ENCODE data around the gene STIM2. TPM values are rescaled to one million over a fixed set of nuclear protein-coding genes. Genes with fewer than 3 reads are reported as not detected.

Gene STIM2
- total and polyA plus RNA-seq, 9 of the 15 experiments (the other 6 are each of a cell fraction or from before 2014, with no cell fraction given): 7.2 to 26.8 (median 15.4) TPM

DNA sequence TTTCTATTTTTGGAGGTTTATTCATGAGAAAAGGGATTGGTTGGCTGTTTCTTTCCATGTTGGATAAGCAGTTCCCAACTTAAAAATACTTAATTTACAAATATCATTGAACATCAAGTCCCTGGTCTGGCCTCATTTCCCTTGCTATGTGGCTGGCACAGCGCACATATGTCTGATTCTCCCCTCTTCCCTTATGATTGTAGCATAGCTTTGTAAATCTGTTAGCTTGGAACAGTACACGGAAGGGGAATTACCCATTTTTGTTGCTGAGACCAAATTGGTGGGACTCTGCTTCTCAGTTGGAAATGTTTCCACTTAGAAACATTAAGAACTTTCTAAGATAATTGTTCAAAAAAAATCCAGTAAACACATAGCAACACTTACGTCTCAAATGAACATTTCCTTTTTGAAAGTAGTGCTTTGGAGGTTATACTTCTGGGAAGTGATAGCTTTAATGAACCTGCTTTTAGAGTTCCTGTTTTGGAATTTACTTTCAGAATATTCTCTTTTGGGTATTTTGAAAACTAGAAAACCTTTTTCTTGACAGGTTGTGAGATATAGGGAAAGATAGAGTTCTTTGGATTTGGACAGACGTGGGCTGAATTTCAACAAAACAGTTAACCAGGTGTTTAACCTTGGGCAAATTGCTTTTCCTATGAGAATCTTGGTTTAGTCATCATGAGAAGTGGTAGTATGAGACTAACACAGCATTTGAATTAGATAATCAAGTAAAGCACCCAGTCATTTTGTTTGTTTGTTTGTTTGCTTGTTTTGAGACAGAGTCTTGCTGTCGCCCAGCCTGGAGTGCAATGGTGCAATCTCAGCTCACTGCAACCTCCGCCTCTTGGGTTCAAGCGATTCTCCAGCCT is 47.3 kb downstream of the STIM2 start:
- Histone ChIP-seq H3K9ac (ENCODE audit: insufficient read depth in 1 of 2, low read depth in 2 of 2, low read length in 2 of 2) (no peak overlapping the region), H3K27me3 (ENCODE audit: control insufficient read depth in 2 of 2, insufficient read depth in 2 of 2, low read length in 2 of 2) (no peaks in the 10 kb centered on the region), H3K9me1 (ENCODE audit: control insufficient read depth, insufficient read depth, low read length) (no peaks in the 10 kb centered on the region), H3K27ac (ENCODE audit: extremely low read depth, low read depth, low read length) (no peak overlapping the region), H3K4me2 (ENCODE audit: insufficient read depth, low read length) (no peak overlapping the region), H3K79me2 (ENCODE audit: control insufficient read depth, insufficient read depth, low read length) (no peaks in the 10 kb centered on the region), H3K4me1 (replicated peaks in 1 of 2; ENCODE audit: control insufficient read depth in 2 of 2, insufficient read depth in 2 of 2, low read length in 2 of 2) (no peaks in the 10 kb centered on the region; a peak in 2 of 5 replicates), H3K36me3 (ENCODE audit: control insufficient read depth, insufficient read depth, low read length) (no peaks in the 10 kb centered on the region), H3K9me3 (replicated peaks; ENCODE audit: control insufficient read depth, insufficient read depth, low read depth, low read length) (no peaks in the 10 kb centered on the region), H4K20me1 (replicated peaks; ENCODE audit: control insufficient read depth, insufficient read depth, low read length) (no peaks in the 10 kb centered on the region), H2AFZ (ENCODE audit: low read depth, low read length) (no peak overlapping the region), H3K4me3 (no peak overlapping the region)
- no TSS peak for BruUV-seq (replicated peaks)
- in situ Hi-C loops (cut with MboI): no loop called here
- ChIA-PET CTCF (ENCODE audit: low intra/inter-chr PET ratio) (no interaction called here), POLR2A (interaction anchor here (0.7 to 1.5 kb wide), 2 partner anchors 8 to 15 kb away, joined by 4 to 5 read pairs; no protein-coding TSS in a partner anchor)
- WGBS (ENCODE audit: insufficient coverage, low coverage, missing lambda C conversion rate): 72% methylated on average over 7 of the region's 7 CpGs
- no peak for DNase-seq (ENCODE audit: extremely low read depth in 1 of 4, low spot score in 3 of 4)
- TF ChIP-seq ZNF232 (CRISPR knock-in tag; IDR thresholded peaks at IDR 0.05): no peak
- no peak for ATAC-seq
- intact Hi-C loops (cut with micrococcal nuclease): no loop called here
- FAIRE-seq: no peak

DNA sequence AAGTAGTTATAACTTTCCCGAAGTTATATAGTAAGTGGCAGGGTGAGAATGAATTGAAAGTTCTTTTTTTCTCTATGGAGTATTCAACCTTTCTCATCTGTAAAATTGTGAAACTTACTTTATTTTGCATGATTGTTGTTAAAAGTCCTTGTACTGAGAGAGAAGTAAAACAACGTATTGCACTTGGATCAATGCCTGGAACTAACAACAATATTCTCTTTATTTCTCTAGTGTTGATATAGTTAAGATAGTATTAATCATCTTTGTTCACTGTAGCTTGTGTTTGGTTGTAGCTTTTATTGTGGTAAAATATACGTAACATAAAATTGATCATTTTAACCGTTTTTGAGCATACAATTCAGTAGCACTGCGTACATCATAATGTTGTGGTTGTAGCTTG is 48.7 kb downstream of the STIM2 start:
- DNase-seq (ENCODE audit: extremely low read depth in 1 of 4, low spot score in 3 of 4): no peak
- no peak overlapping the region for H3K9ac ChIP-seq (ENCODE audit: insufficient read depth in 1 of 2, low read depth in 2 of 2, low read length in 2 of 2)
- no peak overlapping the region for H3K4me3 ChIP-seq
- ATAC-seq: no peak
- no peaks in the 10 kb centered on the region; a peak in 2 of 5 replicates for H3K4me1 ChIP-seq (replicated peaks in 1 of 2; ENCODE audit: control insufficient read depth in 2 of 2, insufficient read depth in 2 of 2, low read length in 2 of 2)
- ChIA-PET POLR2A (interaction anchor here (1.5 kb wide), 1 partner anchor 9 kb away, joined by 5 read pairs; no protein-coding TSS in a partner anchor), CTCF (ENCODE audit: low intra/inter-chr PET ratio) (no interaction called here)
- WGBS (ENCODE audit: insufficient coverage, low coverage, missing lambda C conversion rate): 66% methylated on average over 5 of the region's 5 CpGs
- no peak for FAIRE-seq
- H3K27me3 ChIP-seq (ENCODE audit: control insufficient read depth in 2 of 2, insufficient read depth in 2 of 2, low read length in 2 of 2): no peaks in the 10 kb centered on the region
- no peaks in the 10 kb centered on the region for H4K20me1 ChIP-seq (replicated peaks; ENCODE audit: control insufficient read depth, insufficient read depth, low read length)
- no TSS peak for BruUV-seq (replicated peaks)
- in situ Hi-C loops (cut with MboI): no loop called here
- H3K9me3 ChIP-seq (replicated peaks; ENCODE audit: control insufficient read depth, insufficient read depth, low read depth, low read length): no peaks in the 10 kb centered on the region
- TF ChIP-seq, protein P1, sequence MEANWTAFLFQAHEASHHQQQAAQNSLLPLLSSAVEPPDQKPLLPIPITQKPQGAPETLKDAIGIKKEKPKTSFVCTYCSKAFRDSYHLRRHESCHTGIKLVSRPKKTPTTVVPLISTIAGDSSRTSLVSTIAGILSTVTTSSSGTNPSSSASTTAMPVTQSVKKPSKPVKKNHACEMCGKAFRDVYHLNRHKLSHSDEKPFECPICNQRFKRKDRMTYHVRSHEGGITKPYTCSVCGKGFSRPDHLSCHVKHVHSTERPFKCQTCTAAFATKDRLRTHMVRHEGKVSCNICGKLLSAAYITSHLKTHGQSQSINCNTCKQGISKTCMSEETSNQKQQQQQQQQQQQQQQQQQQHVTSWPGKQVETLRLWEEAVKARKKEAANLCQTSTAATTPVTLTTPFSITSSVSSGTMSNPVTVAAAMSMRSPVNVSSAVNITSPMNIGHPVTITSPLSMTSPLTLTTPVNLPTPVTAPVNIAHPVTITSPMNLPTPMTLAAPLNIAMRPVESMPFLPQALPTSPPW (CRISPR knock-in tag; IDR thresholded peaks at IDR 0.05): no peak
- no peak overlapping the region for H2AFZ ChIP-seq (ENCODE audit: low read depth, low read length)
- H3K79me2 ChIP-seq (ENCODE audit: control insufficient read depth, insufficient read depth, low read length): no peaks in the 10 kb centered on the region
- intact Hi-C loops (cut with micrococcal nuclease): no loop called here
- no peak overlapping the region for H3K27ac ChIP-seq (ENCODE audit: extremely low read depth, low read depth, low read length)
- no peaks in the 10 kb centered on the region for H3K9me1 ChIP-seq (ENCODE audit: control insufficient read depth, insufficient read depth, low read length)
- H3K36me3 ChIP-seq (ENCODE audit: control insufficient read depth, insufficient read depth, low read length): no peaks in the 10 kb centered on the region
- H3K4me2 ChIP-seq (ENCODE audit: insufficient read depth, low read length): no peak overlapping the region

All from K562 (cell line).